HCT116 (cell line): Measurements from ENCODE around the gene SLC25A21. TPM values are rescaled to one million over a fixed set of nuclear protein-coding genes. Genes with fewer than 3 reads are reported as not detected.

Source experiments
- ATAC-seq: fragments of 200-7000 bp; cut with Tn5 transposase; 2 replicates; pipeline ENCODE4 v1.9.1; 2020; ENCODE audit warnings: mild to moderate bottlenecking, moderate library complexity
- BruUV-seq: library from RNA; stranded (reverse); fragments of 400-500 nt; replicated peaks from 2 replicates; lab custom pipeline; 2021; lab: Mats Ljungman, UMichigan
- CTCF ChIA-PET: fragments of 300-600 bp; sonication (Branson Sonifier 250); formaldehyde crosslinking; loops from one replicate; lab custom pipeline; 2021; ENCODE audit warnings: antibody characterized with exemption; lab: Charles Lee
- POLR2A ChIA-PET: fragments of 300-600, 350-600 bp; sonication (Branson Sonifier 250); formaldehyde crosslinking; loops from one replicate; lab custom pipeline; 2021; ENCODE audit warnings: antibody characterized with exemption; lab: Charles Lee
- RAD21 ChIA-PET, 2 experiments: fragments of 300-600 bp; sonication (Branson Sonifier 250); formaldehyde crosslinking; loops; one replicate each; lab custom pipeline; 2023; ENCODE audit warnings: low total read pairs in 2 of 2; ENCODE audit not compliant: uncharacterized antibody in 2 of 2, unreplicated experiment in 2 of 2, low non-redundant PET in 1 of 2; lab: Charles Lee
- DNase-seq: peaks from one replicate; pipeline ENCODE4 v3.0.0-alpha.2; 2010; ENCODE audit warnings: low read depth, low spot score
- H2AFZ ChIP-seq: fragments of 200-600 bp; shearing (Covaris generic), sonication (generic); 2 replicates; pipeline ENCODE4 v1.6.1; 2017; ENCODE audit warnings: low read depth, mixed run types, mixed read lengths, antibody characterized with exemption, low read length; ENCODE audit not compliant: poor library complexity, severe bottlenecking
- H3K27ac ChIP-seq: 2 replicates; pipeline ENCODE4 v1.5.1; 2012; ENCODE audit warnings: low read depth, low read length
- H3K27me3 ChIP-seq: fragments of 200-600 bp; sonication (generic); 2 replicates; pipeline ENCODE4 v1.6.1; 2016; ENCODE audit warnings: mixed run types, low read length, mixed read lengths; ENCODE audit not compliant: insufficient read depth
- H3K36me3 ChIP-seq, 2 experiments: fragments of 200-500 bp in 1 of 2; fragments of 200-600 bp in 1 of 2; sonication (Bioruptor generic) in 1 of 2; sonication (generic) in 1 of 2; 2 replicates each; pipeline versions ENCODE4 v1.5.1 to v1.6.1; 2014 to 2016; ENCODE audit warnings: low read length in 2 of 2, inconsistent platforms in 1 of 2, mixed read lengths in 1 of 2, mixed run types in 1 of 2; ENCODE audit not compliant: insufficient read depth in 2 of 2, control insufficient read depth in 1 of 2
- H3K4me1 ChIP-seq, 2 experiments: fragments of 200-600 bp in 1 of 2; sonication (generic) in 1 of 2; 2 replicates each; pipeline versions ENCODE4 v1.5.1 to v1.6.1; 2012 to 2017; ENCODE audit warnings: low read length in 2 of 2, inconsistent platforms in 1 of 2, mild to moderate bottlenecking in 1 of 2, mixed read lengths in 1 of 2, mixed run types in 1 of 2, moderate library complexity in 1 of 2; ENCODE audit not compliant: insufficient read depth in 2 of 2, control insufficient read depth in 1 of 2
- H3K4me2 ChIP-seq: fragments of 200-600 bp; sonication (generic); 2 replicates; pipeline ENCODE4 v1.6.1; 2017; ENCODE audit warnings: mixed run types, low read length, mixed read lengths
- H3K4me3 ChIP-seq, 2 experiments: fragments of 200-600 bp in 1 of 2; sonication (generic) in 1 of 2; replicated peaks in 1 of 2; 2 replicates each; pipeline ENCODE4 v1.5.1; 2011 to 2016; ENCODE audit warnings: low read length in 2 of 2, control low read depth in 1 of 2, low read depth in 1 of 2, mild to moderate bottlenecking in 1 of 2, mixed read lengths in 1 of 2, mixed run types in 1 of 2
- H3K79me2 ChIP-seq: fragments of 200-600 bp; sonication (generic); 2 replicates; pipeline ENCODE4 v1.6.1; 2017; ENCODE audit warnings: mild to moderate bottlenecking, mixed run types, low read length, moderate library complexity, mixed read lengths; ENCODE audit not compliant: insufficient read depth
- H3K9ac ChIP-seq: fragments of 200-600 bp; sonication (generic); 2 replicates; pipeline ENCODE4 v1.6.1; 2016; ENCODE audit warnings: low read length, mixed read lengths
- H3K9me2 ChIP-seq: fragments of 200-600 bp; sonication (generic), shearing (Covaris generic); 2 replicates; pipeline ENCODE4 v1.6.1; 2017; ENCODE audit warnings: mixed run types, mild to moderate bottlenecking, moderate library complexity; ENCODE audit not compliant: insufficient read depth
- H3K9me3 ChIP-seq, 2 experiments: fragments of 200-500 bp in 1 of 2; fragments of 200-600 bp in 1 of 2; sonication (Bioruptor generic) in 1 of 2; sonication (generic) in 1 of 2; 2 replicates each; pipeline ENCODE4 v1.6.1; 2014 to 2017; ENCODE audit warnings: low read length in 2 of 2, mixed read lengths in 2 of 2, inconsistent platforms in 1 of 2, low read depth in 1 of 2, mild to moderate bottlenecking in 1 of 2, mixed run types in 1 of 2, moderate library complexity in 1 of 2; ENCODE audit not compliant: control insufficient read depth in 1 of 2, insufficient read depth in 1 of 2
- H4K20me1 ChIP-seq: fragments of 200-600 bp; sonication (generic), shearing (Covaris generic); 2 replicates; pipeline ENCODE4 v1.6.1; 2017; ENCODE audit warnings: mixed run types, mild to moderate bottlenecking, moderate library complexity; ENCODE audit not compliant: insufficient read depth
- ATF3 ChIP-seq: IDR thresholded peaks from 2 replicates; pipeline ENCODE4 v1.6.1; 2012
- CTCF ChIP-seq, 3 experiments: fragments of 200-600 bp in 1 of 3; sonication (generic) in 1 of 3; IDR thresholded peaks in 2 of 3; conservative IDR thresholded peaks in 1 of 3; 2 replicates each; pipeline ENCODE4 v1.5.1; 2012 to 2017; ENCODE audit warnings: low read depth in 2 of 3, low read length in 2 of 3, antibody characterized with exemption in 1 of 3, borderline replicate concordance in 1 of 3, control low read depth in 1 of 3, mild to moderate bottlenecking in 1 of 3, mixed read lengths in 1 of 3, mixed run types in 1 of 3, moderate library complexity in 1 of 3; ENCODE audit not compliant: insufficient read depth in 1 of 3
- EGR1 ChIP-seq: IDR thresholded peaks from 2 replicates; pipeline ENCODE4 v1.6.1; 2012; ENCODE audit warnings: low read depth
- ELF1 ChIP-seq: IDR thresholded peaks from 2 replicates; pipeline ENCODE4 v1.6.1; 2012; ENCODE audit warnings: low read depth, borderline replicate concordance
- JUND ChIP-seq: IDR thresholded peaks from 2 replicates; pipeline ENCODE4 v1.6.1; 2012
- MAX ChIP-seq: IDR thresholded peaks from 2 replicates; pipeline ENCODE4 v1.6.1; 2012
- POLR2A ChIP-seq: IDR thresholded peaks from 2 replicates; pipeline ENCODE4 v1.7.0; 2011; ENCODE audit warnings: borderline replicate concordance; ENCODE audit not compliant: insufficient read depth, insufficient read length; ENCODE audit errors: extremely low read depth
- POLR2AphosphoS5 ChIP-seq: IDR thresholded peaks from 2 replicates; pipeline ENCODE4 v1.6.1; 2011; ENCODE audit warnings: mild to moderate bottlenecking, low read depth, low read length, moderate library complexity
- RAD21 ChIP-seq: IDR thresholded peaks from 2 replicates; pipeline ENCODE4 v1.6.1; 2012; ENCODE audit warnings: low read depth, mild to moderate bottlenecking
- TCF7L2 ChIP-seq: IDR thresholded peaks from 2 replicates; pipeline ENCODE4 v1.7.0; 2011; ENCODE audit warnings: borderline replicate concordance, inconsistent platforms; ENCODE audit not compliant: insufficient read depth, insufficient read length; ENCODE audit errors: extremely low read depth
- YY1 ChIP-seq: IDR thresholded peaks from 2 replicates; pipeline ENCODE4 v1.6.1; 2011; ENCODE audit warnings: low read length, low read depth, moderate library complexity, mild to moderate bottlenecking; ENCODE audit not compliant: insufficient replicate concordance; ENCODE audit errors: extremely low read depth
- intact Hi-C: fragments of 100-400 bp; cut with micrococcal nuclease; formaldehyde crosslinking; loops from 2 replicates; pipeline ENCODE4 v1.10.0; 2022
- total RNA-seq: library from RNA; stranded (reverse); gene quantifications from one replicate; pipeline ENCODE4 v1.2.1, GENCODE V29; 2021; ENCODE audit not compliant: unreplicated experiment

SLC25A21 gene
- total RNA-seq, 1 experiment from 2014 or later: 3.5 TPM

GRCh38 chr14:36649872-36650650 is 522.3 kb downstream of the SLC25A21 start:
- Histone ChIP-seq H3K4me3 (no peak overlapping the region), H3K4me2 (no peak overlapping the region), H3K4me1 (peaks cover 0 to 4% of the 10 kb centered on the region in 2 experiments; a peak in 2 of 4 replicates), H3K79me2 (no peaks in the 10 kb centered on the region), H3K36me3 (no peaks in the 10 kb centered on the region), H3K9ac (no peak overlapping the region), H2AFZ (no peak overlapping the region), H3K27me3 (no peaks in the 10 kb centered on the region), H3K9me2 (no peaks in the 10 kb centered on the region), H4K20me1 (no peaks in the 10 kb centered on the region), H3K9me3 (no peaks in the 10 kb centered on the region), H3K27ac (no peak overlapping the region)
- DNase-seq: no peak
- no TSS peak for BruUV-seq
- RAD21 ChIA-PET: no interaction called here
- CTCF ChIA-PET: interaction anchor here (0.7 to 2.2 kb wide), 5 partner anchors 10 to 500 kb away, joined by 3 to 8 read pairs (median 4); partner anchors contain the start of gene PAX9
- intact Hi-C loops: loop anchor here (5.0 kb wide), 1 partner anchor 497 kb away; no protein-coding TSS in a partner anchor
- POLR2A ChIA-PET: interaction anchor here (1.4 kb wide), 1 partner anchor 11 kb away, joined by 3 read pairs; the partner anchor contains the start of gene PAX9
- ATAC-seq: no peak
- TF ChIP-seq POLR2AphosphoS5: no peak
- TF ChIP-seq MAX: no peak
- no peak for TF ChIP-seq POLR2A
- no peak for TF ChIP-seq TCF7L2

GRCh38 chr14:36647824-36648753 is 524.3 kb downstream of the SLC25A21 start:
- ChIA-PET CTCF (interaction anchor here (0.6 kb wide), 1 partner anchor 294 kb away, joined by 3 read pairs; no protein-coding TSS in a partner anchor), POLR2A (no interaction called here), RAD21 (no interaction called here)
- Histone ChIP-seq H3K9ac (no peak overlapping the region), H4K20me1 (no peaks in the 10 kb centered on the region), H3K4me3 (no peak overlapping the region), H3K4me1 (peaks cover 0 to 4% of the 10 kb centered on the region in 2 experiments; a peak in 2 of 4 replicates), H3K27ac (no peak overlapping the region), H3K9me2 (no peaks in the 10 kb centered on the region), H3K79me2 (no peaks in the 10 kb centered on the region), H3K36me3 (no peaks in the 10 kb centered on the region), H3K4me2 (no peak overlapping the region), H3K27me3 (no peaks in the 10 kb centered on the region), H2AFZ (no peak overlapping the region), H3K9me3 (no peaks in the 10 kb centered on the region)
- intact Hi-C loops: loop anchor here (5.0 kb wide), 1 partner anchor 499 kb away; no protein-coding TSS in a partner anchor
- ATAC-seq (peak; percentile 83), DNase-seq (no peak)
- BruUV-seq: no TSS peak
- no peak for TF ChIP-seq POLR2AphosphoS5
- peak; percentile 21 to 41 (median 36); a peak in 4 of 6 replicates for TF ChIP-seq CTCF (IDR thresholded peaks at IDR 0.05 in 2 of 3, conservative IDR thresholded peaks at IDR 0.05 in 1 of 3; ENCODE audit: borderline replicate concordance in 1 of 3, insufficient read depth in 1 of 3, low read depth in 2 of 3, low read length in 2 of 3)
- no peak for TF ChIP-seq YY1
- no peak for TF ChIP-seq EGR1
- no peak for TF ChIP-seq ATF3
- no peak for TF ChIP-seq JUND
- TF ChIP-seq ELF1: no peak
- peak; percentile 55 for TF ChIP-seq RAD21
- no peak for TF ChIP-seq TCF7L2
